CD4-positive, alpha-beta T cell treated with Interferon gamma for 1 hour (primary cell): ENCODE data around the gene RPSA.
"Not testable (repeated sequence)": the region's sequence is repeated elsewhere in the genome, so short reads cannot be mapped to it uniquely, and the experiment has no call there.

Experiments
- DNase-seq: peaks from one replicate; pipeline ENCODE4 v3.0.0-alpha.2; 2020

RPSA gene

DNA sequence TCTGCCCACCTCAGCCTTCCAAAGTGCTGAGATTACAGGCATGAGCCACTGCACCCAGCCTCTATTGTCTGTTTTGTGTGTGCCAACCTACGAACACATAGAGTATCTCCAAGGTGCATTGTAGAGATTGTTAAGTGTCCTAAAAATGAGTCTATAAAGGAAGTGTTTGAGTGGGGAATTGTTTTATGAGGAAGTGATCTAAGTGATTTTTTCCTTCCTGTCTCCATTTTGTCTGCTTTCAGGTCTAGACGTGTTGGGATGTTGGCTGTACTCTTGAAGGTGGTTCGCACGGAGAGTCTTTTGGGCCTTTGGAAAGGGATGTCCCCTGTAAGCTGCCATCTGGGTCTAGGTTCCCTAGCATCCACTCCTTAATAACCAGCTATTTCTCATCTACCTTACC, 16.3 kb upstream of the RPSA start:
- no peak for DNase-seq

GRCh38 chr3:39396690-39397089, 9.8 kb upstream of the RPSA start:
- DNase-seq, result no peak

DNA sequence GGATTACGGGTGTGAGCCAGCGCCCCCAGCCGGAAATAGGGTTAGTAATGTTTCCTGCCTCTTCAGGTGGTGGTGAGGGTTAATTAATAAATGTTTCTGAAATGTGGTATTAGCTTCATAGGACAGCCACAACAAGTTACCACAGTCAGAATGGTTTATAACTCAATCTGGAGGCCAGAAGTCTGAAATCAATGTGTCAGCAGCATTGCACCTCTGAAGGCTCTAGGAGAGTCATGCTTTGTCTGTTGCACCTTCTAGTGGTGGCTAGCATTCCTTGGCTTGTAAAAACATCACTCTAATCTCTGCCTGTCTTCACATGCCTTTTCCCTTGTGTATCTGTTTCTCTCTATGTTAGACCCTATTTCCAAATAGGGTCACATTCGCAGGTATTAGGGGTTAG, 7.8 kb upstream of the RPSA start:
- DNase-seq, result no peak

DNA sequence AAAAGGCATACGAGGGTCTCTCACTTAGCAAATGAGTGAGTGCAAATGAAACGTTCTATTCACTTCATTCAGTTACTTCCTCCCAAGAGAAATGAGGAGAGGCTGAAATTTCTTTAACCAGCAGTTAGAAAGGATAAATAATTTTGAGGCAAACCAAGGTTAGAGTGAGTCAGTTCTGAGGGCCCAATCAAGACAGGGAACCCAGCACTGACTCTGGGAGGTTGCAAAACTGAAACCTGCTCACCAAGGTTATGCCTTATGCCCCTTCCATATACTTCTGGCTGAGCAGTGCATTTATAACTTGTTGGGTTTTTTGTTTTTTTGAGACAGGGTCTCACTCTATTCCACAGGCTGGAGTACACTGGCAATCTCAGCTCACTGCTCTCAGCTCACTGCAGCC, 4.5 kb upstream of the RPSA start:
- no peak for DNase-seq

- DNase-seq, result no peak
These were observed 1.4 kb upstream of the RPSA start for GRCh38 chr3:39404943-39405686.

DNA sequence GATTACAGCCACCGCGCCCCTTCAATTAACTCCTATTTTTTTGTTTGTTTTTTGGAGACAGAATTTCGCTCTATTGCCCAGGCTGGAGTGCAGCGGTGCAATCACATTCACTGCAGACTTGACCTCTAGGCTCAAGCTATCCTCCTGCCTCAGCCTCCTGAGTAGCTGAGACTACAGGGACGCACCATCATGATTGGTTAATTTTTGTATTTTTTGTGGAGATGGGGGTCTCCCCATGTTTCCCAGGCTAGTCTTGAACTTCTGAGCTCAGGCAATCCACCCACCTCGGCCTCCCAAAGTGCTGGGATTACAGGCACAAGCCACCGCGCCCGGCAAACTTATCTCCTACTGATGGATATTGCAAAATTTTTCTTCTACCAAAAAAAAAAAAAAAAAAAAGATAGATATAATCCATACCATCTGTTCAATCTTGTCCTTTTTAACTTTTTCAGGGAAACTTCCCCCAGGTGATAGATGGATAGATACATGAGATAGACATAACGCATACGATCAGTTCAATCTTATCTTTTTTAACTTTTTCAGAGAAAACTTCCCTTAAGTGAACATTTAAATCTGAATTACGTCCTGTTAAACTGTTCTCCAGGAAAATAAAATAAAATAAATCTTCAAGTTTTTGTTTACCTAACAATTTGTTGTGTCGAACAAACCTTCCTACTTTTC, 693 bp upstream of the RPSA start:
- DNase-seq, result no peak

DNA sequence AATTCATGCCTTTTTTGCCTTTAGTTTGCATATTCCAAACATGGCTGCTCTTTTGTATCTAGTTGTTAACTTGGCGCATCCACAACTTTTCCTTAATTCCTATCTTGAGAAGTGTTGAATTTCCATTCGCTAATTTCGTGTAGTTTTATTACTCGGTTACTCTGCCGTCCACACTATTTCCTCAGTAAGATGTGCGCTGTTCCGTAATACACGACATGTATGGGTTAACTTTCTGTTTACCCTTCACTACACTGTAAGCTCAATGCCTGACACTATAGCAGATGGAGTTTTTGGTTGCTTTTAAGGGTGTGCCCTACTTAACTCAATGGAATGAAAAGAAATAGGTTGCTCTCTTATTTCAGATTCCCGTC, 724 bp downstream of the RPSA start:
- DNase-seq, result no peak

- no peak for DNase-seq
These were observed 1.4 kb downstream of the RPSA start for GRCh38 chr3:39407773-39408492.

DNA sequence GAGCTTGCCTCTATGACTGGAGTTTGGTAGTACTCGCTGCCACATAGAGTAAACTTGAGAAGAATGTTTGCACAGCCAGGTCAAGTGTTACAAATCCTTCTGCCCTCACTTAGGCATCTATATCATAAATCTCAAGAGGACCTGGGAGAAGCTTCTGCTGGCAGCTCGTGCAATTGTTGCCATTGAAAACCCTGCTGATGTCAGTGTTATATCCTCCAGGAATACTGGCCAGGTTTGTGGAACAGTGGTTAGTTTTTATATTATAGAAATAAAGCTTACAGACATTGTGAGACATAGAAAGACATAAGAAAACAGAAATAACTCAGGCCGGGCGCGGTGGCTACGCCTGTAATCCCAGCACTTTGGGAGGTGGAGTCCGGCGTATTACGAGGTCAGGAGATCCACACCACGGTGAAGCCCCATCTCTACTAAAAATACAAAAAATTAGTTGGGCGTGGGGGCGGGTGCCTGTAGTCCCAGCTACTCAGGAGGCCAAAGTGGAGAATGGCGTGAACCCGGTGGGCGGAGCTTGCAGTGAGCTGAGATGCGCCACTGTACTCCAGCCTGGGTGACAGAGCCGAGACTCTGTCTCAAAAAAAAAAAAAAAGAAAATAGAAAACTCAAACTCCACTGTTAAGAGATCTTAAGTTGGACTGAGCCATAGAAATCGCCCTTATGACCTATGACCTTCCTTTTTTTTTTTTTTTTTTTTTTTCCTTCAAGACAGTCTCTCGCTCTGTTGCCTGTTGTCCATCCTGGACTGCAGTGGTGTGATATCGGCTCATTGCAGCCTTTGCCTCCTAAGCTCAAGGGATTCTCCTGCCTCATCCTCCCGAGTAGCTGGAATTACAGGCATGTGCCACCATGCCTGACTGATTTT, 2.2 kb downstream of the RPSA start:
- DNase-seq, result no peak

DNA sequence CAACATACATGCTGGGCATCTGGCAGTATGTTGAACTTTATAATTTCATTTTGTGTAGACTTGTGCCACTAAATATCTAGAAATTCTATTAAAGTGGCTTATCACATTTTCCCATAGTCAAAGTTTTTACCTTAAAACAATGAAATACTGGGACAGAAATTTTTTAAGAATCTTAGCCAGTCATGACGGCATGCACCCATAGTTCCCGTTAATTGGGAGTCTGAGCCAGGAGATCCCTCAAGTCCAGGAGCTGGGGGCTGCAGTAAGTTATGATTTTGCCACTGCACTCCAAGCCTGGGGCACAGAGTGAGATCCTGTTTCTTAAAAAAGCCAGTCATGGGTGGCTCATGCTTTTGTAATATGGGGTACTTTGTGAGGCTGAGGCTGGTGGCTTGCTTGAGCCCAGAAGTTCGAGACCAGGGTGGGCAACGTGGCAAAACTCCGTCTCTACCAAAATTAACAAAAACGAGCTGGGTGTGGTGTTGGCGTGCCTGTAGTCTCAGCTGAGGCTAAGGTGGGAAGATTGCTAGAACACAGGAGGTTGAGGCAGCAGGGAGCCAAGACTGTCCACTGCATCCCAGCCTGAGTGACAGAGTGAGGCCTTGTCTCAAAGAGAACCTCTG, 3.1 kb downstream of the RPSA start:
- no peak for DNase-seq

- DNase-seq, result no peak
These were observed 4.4 kb downstream of the RPSA start for GRCh38 chr3:39410893-39411292.

- DNase-seq, result no peak
These were observed 6.2 kb downstream of the RPSA start for GRCh38 chr3:39412668-39413260.

- DNase-seq, result no peak
These were observed 7.3 kb downstream of the RPSA start for GRCh38 chr3:39413691-39414420.

DNA sequence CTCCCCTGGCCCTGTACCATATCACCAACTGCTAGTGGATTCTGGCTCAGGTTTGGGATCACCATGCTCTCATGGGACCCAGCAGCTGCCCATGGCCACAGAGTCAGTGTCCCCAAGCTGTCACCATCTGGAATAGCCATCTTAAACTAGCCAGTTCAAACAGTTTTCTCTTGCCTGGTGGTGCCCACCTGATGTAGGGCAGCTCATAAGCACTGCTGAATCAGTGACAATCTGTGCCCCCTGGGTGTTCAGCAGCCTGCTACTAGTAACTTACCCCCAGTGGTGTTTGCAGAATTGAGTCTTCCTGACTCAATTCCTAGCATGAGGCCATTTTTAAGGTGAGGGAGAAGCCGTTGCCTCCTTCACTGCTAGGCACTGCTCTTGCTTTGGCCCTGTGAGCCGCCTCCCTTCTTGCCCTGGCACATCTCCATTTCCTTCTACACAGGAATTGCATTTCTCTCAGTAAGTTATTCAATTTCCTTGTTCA, 7.9 kb downstream of the RPSA start:
- DNase-seq, result no peak

GRCh38 chr3:39415302-39415701, 8.8 kb downstream of the RPSA start:
- not testable (repeated sequence) for DNase-seq

GRCh38 chr3:39415983-39416382, 9.5 kb downstream of the RPSA start:
- DNase-seq, result no peak

- DNase-seq, result not testable (repeated sequence)
These were observed 10.5 kb downstream of the RPSA start for GRCh38 chr3:39416998-39417397.

- not testable (repeated sequence) for DNase-seq
These were observed 12.2 kb downstream of the RPSA start for GRCh38 chr3:39418556-39419225.

- DNase-seq, result no peak
These were observed 13.3 kb downstream of the RPSA start for GRCh38 chr3:39419742-39420315.

- no peak for DNase-seq
These were observed 14.0 kb downstream of the RPSA start for GRCh38 chr3:39420543-39420942.
